ENCODE measurements around the gene SLC26A9. TPM values are rescaled to one million over a fixed set of nuclear protein-coding genes. Genes with fewer than 3 reads are reported as not detected.
A peak's percentile ranks its signal among the peaks of the same experiment; 100 is the strongest.
"Not testable (repeated sequence)": the region's sequence is repeated elsewhere in the genome, so short reads cannot be mapped to it uniquely, and the experiment has no call there.

SLC26A9 gene
- total RNA-seq, 1 donor from 2014 or later, result not detected

- DNase-seq (ENCODE audit: low read depth in 2 of 2), result no peak
Observed at GRCh38 chr1:205896351-205896750, 46.9 kb downstream of the SLC26A9 start.

DNA sequence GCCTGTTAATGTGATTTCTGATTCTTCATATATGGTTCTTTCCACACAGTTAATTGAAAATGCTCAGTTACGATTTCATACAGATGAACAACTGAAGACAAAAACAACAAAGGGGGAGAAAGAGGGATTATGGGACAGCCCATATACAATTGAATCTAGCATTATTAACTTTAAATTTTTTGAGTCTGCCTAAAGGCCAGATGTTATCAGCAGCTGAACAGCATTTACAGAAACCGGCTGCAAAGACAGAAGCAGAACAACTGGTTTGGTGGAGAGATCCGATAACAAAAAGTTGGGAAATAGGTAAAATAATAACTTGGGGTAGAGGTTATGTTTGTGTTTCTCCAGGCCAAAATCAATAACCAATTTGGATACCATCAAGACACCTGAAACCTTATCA is 49.1 kb downstream of the SLC26A9 start:
- DNase-seq (ENCODE audit: low read depth in 2 of 2), result not testable (repeated sequence)

DNA sequence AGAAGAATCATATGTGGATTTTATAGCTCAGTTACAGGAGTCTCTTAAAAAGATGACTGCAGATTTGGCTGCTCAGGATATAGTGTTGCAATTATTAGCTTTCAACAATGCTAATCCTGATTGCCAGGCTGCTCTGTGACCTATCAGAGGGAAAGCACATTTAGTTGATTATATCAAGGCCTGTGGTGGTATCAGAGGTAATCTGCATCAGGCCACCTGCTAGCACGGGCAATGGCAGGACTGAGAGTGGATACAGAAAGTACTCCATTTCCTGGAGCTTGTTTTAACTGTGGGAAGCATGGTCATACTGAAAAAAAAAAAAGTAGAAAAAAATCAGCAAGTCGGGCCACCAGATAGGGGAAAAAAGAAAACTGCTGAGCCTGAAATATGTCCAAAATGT is 51.1 kb downstream of the SLC26A9 start:
- not testable (repeated sequence) for DNase-seq (ENCODE audit: low read depth in 2 of 2)

- DNase-seq (ENCODE audit: low read depth in 2 of 2), result peak in 1 of 2 donors; percentile 26
Observed at GRCh38 chr1:205891481-205891880, 51.8 kb downstream of the SLC26A9 start.

GRCh38 chr1:205890631-205891030 is 52.6 kb downstream of the SLC26A9 start:
- DNase-seq (ENCODE audit: low read depth in 2 of 2), result not testable (repeated sequence)

- peak in 1 of 2 donors; percentile 55 for DNase-seq (ENCODE audit: low read depth in 2 of 2)
Observed at GRCh38 chr1:205889706-205890105, 53.5 kb downstream of the SLC26A9 start.

- DNase-seq (ENCODE audit: low read depth in 2 of 2), result not testable (repeated sequence)
Observed at GRCh38 chr1:205889006-205889405, 54.2 kb downstream of the SLC26A9 start.

DNA sequence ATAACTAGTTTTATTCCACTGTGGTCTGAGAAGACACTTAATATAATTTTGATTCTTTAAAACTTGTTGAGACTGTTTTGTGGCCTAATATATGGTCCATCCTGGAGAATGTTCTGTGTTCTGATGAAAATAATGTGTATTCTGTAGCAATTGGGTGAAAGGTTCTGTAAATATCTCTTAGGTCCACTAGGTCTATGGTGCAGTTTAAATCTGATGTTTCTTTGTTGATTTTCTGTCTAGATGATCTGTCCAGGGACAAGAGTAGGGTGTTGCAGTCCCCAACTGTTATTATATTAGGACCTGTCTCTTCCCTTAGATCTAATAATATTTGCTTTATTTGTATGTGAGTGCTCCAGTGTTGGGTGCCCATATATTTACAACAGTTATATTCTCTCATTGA is 59.5 kb downstream of the SLC26A9 start:
- no peak for DNase-seq (ENCODE audit: low read depth in 2 of 2)

- no peak for DNase-seq (ENCODE audit: low read depth in 2 of 2)
Observed at GRCh38 chr1:205880923-205881322, 62.3 kb downstream of the SLC26A9 start.

DNA sequence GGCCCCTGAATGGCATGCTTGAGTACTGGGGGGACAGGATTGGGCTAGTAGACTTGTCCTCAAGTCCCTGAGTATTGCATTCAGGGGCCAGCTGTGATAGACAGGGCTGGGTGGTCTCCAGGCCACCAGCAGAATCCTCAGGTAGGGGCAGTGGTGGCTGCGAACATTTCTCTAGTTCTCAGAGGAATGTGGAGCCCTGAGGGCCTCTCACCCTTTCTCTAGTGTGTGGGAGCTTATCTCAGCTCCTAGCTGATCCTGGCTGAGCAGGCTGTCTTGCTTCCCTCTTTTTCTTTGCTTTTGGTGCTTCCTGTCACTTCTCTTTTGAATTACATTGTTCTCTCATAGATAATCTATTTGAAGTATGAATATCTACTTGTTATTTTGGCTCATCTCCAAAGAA is 63.3 kb downstream of the SLC26A9 start:
- no peak for DNase-seq (ENCODE audit: low read depth in 2 of 2)

DNA sequence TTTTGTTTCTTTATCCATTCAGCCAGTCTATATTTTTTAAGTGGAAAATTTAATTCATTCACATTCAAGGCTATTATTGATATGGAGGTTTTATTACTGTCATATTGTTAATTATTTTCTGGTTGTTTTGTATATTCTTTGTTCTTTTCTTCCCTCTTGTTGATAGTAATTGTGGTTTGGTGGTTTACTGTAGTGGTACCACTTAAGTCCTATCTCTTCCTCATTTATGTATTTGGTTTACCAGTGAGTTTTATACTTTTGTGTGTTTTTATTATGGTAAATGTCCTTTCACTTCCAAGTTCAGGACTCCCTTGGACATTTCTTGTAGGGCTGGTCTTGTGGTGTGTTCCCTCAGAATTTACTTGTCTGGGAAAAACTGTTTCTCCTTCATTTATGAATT is 65.2 kb downstream of the SLC26A9 start:
- no peak for DNase-seq (ENCODE audit: low read depth in 2 of 2)

- DNase-seq (ENCODE audit: low read depth in 2 of 2), result not testable (repeated sequence)
Observed at GRCh38 chr1:205873148-205873547, 70.1 kb downstream of the SLC26A9 start.

- no peak for DNase-seq (ENCODE audit: low read depth in 2 of 2)
Observed at GRCh38 chr1:205870236-205870635, 73.0 kb downstream of the SLC26A9 start.

Other genes with a start within 250 kb of the SLC26A9 start
- gene NUCKS1, start 193.3 kb downstream of the SLC26A9 start, total RNA-seq, result 74.2 and 103 TPM in 2 replicates
- gene RAB29, start 168.0 kb downstream of the SLC26A9 start, total RNA-seq, result 14.8 and 20.4 TPM in 2 replicates
- 6.8 and 20.0 TPM in 2 replicates for gene SLC41A1, start 130.3 kb downstream of the SLC26A9 start, total RNA-seq
- under 0.01 TPM in 1 of 2 replicates, not detected in the other for gene PM20D1, start 93.3 kb downstream of the SLC26A9 start, total RNA-seq
- not detected in 2 replicates for gene RAB7B, start 59.9 kb upstream of the SLC26A9 start, total RNA-seq
- gene CTSE, start 80.4 kb upstream of the SLC26A9 start, total RNA-seq, result not detected in 2 replicates
- gene RHEX, start 109.7 kb upstream of the SLC26A9 start, total RNA-seq, result not detected in 2 replicates
- not detected in 2 replicates for gene AVPR1B, start 173.9 kb upstream of the SLC26A9 start, total RNA-seq